Tongue (tissue), 2 donors: ENCODE data around the gene TMEM121. TPM values are rescaled to one million over a fixed set of nuclear protein-coding genes. Genes with fewer than 3 reads are reported as not detected.
"Not testable (repeated sequence)": the region's sequence is repeated elsewhere in the genome, so short reads cannot be mapped to it uniquely, and the experiment has no call there.

Experiments used
- DNase-seq: peaks from one replicate; pipeline ENCODE4 v3.0.0-alpha.2; 2015
- total RNA-seq: library from RNA; depleted of rRNA; stranded (reverse); fragments of >200 nt; gene quantifications from one replicate; pipeline ENCODE4 v1.2.3, GENCODE V29; 2014

The TMEM121 gene
- total RNA-seq, 1 donor from 2014 or later: 12.1 TPM

DNA sequence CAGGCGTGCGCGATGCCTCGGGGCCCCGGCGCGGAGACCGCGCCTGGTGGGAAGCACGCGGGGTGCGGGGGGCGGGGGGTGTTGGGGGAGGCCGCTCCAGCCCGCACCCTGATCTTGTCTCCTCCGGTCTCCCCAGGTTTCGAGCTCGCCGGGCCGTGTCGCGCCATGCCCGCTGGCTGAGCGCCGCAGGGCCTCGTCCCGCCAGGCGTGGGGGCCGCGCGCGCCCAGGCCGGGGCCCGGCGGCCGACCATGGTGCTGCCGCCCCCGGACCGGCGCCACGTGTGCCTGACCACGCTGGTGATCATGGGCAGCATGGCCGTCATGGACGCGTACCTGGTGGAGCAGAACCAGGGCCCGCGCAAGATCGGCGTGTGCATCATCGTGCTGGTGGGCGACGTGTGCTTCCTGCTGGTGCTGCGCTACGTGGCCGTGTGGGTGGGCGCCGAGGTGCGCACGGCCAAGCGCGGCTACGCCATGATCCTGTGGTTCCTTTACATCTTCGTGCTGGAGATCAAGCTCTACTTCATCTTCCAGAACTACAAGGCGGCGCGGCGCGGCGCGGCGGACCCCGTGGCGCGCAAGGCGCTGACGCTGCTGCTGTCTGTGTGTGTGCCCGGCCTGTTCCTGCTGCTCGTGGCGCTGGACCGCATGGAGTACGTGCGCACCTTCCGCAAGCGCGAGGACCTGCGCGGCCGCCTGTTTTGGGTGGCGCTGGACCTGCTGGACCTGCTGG lies 2.4 kb downstream of the TMEM121 start:
- DNase-seq: no peak

DNA sequence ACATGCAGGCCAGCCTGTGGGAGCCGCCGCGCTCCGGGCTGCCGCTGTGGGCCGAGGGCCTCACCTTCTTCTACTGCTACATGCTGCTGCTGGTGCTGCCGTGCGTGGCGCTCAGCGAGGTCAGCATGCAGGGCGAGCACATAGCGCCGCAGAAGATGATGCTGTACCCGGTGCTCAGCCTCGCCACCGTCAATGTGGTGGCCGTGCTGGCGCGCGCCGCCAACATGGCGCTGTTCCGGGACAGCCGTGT lies 2.9 kb downstream of the TMEM121 start:
- no peak for DNase-seq

DNA sequence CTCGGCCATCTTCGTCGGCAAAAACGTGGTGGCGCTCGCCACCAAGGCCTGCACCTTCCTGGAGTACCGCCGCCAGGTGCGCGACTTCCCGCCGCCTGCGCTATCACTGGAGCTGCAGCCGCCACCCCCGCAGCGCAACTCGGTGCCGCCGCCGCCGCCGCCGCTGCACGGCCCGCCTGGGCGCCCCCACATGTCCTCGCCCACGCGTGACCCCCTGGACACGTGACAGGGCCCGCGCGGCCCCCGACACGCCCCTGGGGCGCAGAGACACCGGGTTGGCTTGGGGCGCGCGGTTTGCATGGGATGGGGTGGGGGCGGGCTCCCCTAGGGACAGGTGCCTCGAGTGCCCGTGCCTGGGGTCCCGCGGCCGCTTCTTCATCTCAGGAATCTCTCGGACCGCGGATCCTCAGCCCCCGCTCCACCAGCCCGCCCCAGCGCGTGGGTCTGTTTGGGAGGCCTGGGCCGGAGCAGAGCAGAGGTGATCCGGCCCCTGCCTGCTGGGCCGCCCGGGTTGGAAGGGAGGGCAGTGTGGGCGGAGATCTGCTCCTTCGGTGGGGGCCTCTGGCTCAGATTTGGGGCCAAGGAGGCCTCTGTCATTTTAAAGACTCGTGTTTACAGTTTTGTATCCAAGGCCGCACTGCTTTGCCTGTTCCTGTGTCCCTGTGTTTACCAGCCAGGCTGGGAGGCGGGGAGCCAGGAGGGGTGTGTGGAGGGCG lies 3.3 kb downstream of the TMEM121 start:
- DNase-seq: peak; percentile 22

DNA sequence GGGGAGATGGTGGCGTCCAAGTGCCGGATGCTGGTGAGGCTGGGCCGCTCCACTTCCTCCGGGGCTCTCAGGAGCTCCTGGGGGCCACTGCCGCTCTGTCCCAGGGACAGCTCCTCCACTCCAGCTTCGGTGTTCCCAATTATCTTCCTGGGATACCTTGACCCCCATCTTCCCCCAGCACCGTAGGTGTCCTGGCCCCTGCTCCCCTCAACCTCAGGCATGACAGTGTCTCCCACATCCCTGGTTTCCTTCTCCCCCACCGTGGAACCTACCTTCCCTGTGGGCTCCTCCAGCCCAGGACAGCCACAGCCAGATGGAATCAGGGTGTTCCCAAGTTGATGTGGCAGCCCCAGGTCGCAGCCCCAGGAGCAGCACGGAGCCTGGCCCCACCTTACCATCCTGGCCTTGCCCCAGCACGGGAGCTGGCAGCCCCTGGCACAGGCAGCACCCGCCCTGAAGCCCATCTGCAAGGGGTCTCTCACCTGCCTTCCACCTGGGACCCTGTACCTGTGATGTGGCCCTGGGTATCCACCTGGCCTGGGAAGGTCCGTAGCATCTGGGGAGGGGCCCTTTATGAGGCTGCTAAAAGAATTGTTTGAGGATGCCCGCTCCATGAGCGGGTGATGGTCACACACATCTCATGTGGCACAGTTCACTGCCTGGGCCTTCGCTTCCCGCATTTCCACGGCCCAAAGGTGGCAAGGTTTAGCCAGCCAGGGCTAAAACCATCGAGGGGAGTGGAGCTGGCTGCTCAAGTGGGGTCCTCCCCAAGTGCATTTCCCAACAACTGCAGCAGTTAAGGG lies 4.1 kb downstream of the TMEM121 start:
- no peak for DNase-seq

DNA sequence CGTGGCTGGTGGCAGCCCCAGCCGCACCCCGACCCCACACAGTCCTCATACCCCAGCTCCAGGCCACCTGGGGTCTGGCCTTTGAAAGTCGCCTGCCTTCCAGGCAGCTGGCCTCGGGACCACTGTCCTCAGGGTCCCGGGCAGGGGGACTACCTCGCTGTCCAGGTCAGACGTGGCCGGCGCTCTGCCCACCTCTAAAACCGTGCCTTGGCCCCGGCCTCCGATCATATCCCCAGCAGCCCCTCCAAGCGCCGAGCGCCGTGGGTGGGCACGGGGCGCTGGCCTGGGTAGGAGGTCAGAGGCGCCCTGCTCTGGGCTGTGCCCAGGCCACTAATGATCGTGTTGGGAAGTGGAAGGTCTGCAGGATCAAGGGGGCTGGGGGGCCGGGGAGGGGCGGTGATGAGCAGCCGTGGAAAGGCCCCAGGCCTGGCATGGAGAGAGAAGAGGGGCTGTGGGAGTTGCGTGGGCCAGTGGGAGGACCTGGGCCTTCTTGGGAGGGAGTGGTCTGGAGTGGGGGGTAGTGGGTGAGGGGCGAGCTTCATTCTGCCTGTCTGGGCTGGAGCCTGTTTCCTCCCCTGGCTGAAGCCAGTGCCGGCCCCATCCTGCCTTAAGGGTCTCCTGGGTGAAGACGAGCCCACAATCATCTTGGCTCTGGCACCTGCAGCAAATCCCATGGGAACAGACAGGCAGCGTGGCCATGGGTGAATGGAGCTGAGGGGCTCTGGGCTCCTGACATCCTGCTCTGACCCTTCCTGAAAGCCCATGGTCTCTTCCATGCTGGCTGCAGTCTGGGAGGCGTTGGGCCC lies 4.9 kb downstream of the TMEM121 start:
- DNase-seq: no peak

DNA sequence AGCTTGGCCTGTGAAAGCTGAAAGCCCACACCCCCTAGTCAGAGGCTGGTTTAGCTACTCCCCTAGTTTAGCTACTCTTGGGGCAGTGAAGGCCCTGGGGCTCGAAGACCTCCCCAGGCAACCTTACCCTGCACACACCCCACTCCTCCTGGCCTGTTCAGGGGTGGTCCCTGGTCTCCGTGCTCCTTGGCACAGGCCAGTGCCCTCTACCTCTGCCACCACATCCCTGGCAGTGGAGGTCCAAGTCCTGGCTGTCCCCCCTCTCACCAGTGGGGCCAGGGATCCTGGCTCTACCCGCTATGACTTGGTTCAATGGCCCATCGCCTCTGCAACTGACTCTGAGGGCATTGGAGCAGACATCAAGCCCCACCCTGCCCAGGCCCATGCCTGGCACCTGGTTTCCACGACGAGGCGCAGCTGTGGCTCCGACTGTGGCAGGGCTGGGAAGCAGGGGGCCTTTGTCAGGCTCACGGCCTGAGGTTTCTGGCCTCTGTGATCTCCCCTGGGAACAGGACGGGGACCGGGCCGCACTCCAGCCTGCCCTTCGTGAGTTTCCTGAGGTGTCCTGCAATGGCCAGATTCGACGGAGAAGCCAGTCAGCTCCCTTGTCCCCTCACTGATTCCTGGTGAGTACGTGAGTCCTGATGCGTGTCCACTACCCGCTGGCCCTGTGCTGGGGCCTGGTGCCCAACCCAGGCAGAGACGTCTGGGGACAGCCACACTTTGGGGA lies 5.7 kb downstream of the TMEM121 start:
- no peak for DNase-seq

DNA sequence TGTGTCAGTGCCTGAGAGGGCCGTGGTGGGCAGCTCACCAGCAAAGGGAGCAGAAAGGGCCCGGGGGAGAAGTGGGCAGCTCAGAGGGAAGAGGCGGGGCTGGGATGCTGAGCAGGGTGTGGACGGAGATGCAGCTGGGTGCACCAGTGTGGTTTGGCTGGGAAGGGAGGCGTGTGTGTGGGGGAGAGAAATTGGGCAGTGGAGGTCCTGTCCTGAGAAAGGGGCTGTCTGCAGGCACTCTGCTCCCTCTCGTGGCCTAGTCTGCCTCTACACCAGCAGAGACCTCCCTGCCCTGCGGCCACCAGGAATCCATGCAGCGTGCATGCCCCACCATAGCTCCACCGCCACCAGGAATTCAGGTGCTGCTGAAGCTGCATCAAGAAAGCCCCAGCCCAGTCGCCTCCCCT lies 6.4 kb downstream of the TMEM121 start:
- peak; percentile 25 for DNase-seq

DNA sequence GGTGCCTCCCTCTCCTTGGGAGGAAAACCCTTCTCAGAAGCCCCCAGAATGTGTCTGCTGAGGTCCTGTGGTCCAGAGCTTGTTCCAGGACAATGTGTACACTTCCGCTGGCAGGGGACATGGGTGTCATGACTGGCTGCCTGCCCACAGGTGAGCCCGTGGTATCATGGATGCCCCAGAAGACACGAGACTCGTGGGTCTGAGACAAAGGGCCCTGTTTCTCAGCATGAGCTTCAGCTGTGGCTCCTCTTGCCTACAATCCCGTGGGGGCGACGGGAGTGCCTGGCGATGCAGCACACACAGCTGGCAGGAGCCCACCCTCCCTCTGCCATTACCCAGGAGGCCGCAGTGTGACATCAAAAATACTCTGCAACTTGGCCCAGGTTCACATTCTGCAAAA lies 7.0 kb downstream of the TMEM121 start:
- DNase-seq: no peak

DNA sequence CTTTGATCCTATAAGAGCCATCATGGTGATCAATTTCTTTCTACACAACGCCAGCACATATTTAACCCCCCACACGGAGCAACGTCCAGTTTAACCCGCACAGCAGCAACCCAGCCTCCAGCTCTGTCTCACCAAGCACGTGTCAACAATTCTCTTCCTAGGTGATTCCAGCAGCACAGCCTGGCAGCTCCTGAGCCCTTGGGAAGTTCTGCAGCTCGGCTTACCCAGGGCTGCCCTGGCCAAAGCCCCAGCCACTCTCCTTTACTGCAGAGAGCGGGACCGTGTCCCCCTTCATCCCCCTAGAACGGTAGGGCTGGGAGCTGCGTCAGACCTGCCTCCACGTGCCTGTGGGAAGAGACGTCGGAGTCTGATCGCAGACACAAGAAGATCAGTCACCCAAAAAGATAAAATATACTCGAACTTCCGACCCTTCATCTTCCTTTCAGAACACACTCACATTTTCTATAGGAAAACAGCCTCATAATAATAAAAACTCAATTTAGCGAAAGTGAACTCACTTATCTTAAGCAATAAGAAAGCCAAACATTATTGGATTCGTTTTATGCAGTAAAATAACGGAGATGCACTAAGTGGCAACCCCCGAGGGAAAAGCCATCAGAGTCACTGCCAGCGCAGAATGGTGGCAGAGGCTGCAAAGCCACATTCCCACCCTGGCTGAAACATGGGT lies 7.6 kb downstream of the TMEM121 start:
- no peak for DNase-seq

DNA sequence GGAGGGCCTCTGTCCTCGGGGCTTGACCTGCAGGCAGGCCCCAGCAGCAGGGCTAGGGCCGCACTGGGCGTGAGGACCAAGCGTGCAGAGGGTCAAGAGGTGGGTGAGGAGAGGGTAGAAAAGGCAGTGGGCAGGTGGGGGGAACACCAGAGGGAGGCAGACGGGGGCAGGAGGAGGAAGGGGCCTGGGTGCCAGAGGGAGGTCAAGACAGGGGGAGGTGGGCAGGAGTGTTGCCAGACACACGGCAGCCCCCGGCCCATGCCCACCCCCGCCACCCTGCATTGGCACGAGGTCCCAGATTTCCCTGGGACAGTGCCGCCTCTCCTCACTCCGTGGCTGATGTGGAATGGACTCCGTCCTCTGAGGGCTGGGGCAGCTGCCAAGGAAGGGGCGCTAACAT lies 8.2 kb downstream of the TMEM121 start:
- no peak for DNase-seq

DNA sequence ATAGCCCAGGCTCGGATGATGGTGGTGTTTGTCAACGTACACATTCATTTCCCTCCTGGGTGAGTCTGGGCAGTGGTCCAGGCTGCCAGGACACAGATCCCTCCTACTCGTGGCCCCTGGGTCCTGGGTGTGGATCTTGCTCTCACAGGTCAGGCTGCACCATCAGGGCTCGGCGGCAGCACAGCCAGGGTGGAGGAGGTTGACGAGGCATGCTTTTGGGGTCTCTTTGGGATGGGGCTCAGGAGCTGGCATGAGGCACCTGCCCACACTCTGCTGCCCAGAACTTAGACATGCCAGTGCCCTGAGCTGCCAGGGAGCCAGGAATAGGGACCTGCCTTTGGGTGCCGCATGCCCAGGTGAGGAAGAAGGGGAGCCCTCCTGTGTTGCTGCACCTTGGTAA lies 9.7 kb downstream of the TMEM121 start:
- no peak for DNase-seq

DNA sequence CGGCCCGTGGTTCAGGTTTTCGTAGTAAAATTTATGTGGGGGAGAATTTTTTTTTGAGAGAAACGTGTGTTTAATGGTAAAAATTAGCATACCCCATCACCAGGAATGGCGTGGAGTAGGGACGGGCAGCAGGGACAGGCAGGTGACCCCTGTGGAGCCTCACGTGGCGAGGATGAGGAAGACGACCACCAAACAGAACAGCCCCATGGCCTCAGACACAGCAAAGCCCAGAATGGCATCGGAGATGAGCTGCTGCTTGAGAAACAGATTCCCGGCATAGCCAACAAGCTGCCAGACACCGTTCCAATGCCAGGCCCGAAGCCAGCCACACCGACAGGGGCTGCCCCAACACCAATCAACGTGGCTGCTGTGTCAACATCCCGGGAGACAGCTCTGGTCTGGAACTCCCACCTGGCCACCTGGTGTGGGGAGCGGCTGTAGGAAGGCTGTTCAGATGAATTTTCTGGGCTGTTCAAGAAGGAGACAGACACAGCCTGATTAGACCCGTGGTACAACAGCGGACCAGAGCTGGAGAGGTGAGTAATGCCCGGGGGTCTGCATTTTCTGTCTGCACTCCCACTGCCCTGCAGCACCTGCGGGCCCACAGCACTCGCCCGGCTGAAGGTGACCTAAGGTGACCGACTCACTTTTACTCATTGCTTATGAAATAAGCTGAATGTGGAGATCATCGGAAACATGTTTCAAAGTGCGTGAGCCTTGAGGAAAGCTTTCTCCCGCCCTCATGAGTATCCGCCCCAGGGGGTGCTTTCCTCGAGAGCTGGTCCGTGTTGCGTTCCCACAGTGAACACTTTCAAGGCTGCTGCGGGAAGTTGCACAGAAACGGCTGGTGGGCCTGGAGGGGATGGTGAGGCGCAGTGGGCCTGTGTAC lies 10.6 kb downstream of the TMEM121 start:
- DNase-seq: no peak

DNA sequence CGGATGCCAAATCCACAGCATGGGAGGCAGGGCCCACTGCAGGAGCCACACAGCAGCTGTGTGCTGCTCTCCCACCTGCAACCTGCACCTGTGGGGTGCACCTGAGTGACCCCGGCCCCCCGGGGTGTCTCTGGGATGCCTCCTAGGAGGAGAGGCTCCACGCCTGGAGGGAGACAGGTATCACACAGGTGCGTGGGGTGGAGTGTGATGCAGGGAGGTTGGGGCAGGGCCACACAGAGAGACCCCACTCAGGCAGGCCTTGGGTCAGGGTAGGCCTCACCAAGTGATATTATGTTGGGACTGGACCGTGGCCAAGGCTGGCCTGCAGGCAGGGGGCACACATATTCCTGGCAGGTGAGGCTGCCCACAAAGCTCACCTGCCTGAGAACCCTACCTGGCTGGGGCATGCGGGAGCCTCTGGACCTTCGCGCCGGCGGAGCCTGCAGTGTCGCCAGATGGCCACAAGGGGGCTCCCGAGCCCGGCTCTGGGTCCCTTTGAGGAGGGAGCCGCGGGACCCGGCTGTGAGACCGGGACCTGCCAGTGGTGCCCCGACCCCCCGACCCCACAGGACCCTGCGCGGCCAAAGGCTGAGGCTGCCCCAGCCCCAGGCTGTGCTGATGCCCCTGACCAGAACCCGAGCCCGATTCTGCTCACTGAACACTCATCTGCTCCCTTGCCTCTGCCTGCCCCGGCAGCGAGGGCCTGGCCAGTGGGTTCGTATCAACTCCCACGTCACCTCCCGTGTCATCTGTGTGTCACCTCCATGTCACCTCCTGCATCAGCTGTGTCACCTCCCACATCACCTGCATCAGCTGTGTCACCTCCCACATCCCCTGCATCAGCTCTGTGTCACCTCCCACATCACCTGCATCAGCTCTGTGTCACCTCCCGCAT lies 11.4 kb downstream of the TMEM121 start:
- peak; percentile 38 for DNase-seq

DNA sequence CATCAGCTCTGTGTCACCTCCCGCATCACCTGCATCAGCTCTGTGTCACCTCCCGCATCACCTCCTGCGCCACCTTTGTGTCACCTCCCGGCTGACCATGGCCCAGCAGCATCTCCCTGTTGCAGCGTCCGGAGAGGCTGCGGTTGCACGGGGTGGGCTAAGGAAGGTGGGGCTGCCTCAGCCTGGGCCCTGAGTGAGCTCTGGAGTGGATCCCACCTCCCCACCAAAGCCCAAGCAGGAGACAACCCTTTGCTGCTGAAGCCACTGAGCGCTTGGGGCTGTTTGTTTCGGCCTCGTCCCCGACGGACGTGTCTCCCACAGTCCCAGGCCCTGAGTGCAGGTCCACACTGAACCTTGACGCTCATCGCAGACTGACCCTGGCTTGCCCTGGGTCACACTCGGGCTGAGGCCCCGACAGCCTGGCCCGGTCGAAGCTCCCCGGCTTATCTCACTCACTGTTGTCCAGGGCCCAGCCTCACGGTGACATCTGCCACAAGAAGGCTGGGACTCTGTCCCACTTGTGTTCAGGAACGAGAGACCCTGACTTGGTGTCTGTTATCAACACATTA lies 12.2 kb downstream of the TMEM121 start:
- no peak for DNase-seq

DNA sequence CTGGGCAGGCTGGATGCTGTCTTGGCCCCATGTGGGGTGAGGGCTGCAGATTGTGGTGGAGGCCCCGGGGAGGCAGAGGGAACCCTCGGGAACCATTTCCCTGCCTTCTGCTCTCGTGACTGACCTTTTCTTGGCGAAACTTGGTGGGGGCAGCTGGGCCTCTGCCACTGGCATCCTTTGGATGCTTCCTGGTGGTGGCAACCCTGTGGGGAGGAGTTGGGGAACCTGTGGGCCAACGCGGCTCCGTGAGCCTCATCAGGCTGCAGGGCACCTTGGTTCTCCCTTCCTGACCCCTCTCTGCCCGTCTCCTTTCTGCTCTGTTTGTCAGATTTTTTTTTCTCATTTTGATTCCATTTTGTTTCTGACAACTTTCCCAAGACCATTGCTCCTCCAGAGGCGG lies 14.4 kb downstream of the TMEM121 start:
- no peak for DNase-seq

DNA sequence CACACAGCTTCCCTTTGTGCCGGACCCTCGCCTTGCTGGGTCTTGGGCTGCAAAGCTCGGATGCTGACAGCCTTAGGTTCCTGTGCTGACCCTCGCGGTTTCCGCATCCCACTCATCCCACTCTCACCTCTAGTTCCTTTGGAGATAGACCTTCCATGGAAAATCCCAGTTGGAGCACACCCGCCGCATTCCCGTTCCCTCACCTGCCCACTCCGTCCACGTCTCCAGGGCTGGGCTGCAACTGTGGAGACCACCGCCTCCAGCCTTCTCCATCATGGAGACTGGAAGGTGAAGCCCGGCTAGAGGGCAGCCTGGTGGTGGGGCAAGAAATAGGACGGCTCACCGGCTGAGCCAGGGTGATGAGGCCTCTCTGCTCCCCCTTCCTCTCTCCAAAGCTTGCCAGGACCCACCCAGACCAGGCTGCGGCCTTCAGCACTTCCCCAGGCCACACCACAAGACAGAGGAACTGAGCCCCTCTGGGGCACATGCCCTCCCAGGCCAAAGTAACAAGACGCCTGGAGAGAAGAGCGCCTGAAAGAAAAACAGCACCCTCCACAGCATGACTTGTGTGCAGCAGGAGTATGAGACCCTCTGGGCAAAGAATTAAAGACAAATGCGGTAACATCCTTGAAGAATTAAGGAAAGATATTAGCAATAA lies 15.0 kb downstream of the TMEM121 start:
- no peak for DNase-seq

DNA sequence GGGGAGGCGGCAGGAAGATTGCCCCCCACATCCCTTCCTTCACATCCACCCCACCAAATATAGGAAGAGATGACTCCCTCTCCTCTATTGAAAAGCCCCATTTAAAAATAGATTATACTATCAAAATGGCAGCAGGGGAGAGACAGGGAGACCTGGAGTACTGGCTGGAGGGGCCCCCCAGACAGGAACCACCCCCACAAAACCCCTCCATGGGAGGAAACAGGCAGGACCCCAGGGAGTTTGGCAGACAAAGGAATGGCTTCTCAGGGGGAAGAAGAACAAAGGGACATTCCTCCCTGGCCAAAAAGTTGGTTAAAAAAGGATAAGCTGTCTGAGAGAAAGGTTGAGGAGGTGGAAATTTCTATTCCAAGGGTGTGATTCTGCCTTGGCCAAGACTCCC lies 19.3 kb downstream of the TMEM121 start:
- DNase-seq: not testable (repeated sequence)

DNA sequence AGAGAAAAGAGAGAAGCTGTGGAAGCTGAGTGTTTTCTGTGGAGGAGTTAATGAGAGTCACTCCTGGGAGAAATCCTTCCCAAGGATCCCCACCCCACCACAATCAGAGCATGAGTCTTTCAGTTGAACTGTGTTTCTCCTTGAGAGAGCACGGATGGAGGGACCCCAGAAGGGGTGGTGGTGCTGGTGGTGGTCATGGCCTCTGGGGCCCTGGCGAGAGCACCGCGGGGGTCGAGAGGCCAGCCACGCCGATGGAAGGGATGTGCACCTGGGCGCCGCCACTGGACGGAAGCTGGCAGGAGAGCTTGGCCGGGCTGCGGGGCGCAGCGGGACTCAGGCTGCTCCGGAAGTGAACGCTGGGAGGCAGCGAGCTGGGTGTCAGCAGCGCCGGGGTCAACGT lies 20.0 kb downstream of the TMEM121 start:
- DNase-seq: not testable (repeated sequence)
